HG03469 (cell line): ENCODE results near the gene RBPMS2.

Source experiments
- ATAC-seq: cut with Tn5 transposase; IDR thresholded peaks from one replicate; pipeline ENCODE4 v1.9.1; 2021; ENCODE audit warnings: mild to moderate bottlenecking, moderate library complexity, moderate number of reproducible peaks; ENCODE audit not compliant: unreplicated experiment

RBPMS2 gene

DNA sequence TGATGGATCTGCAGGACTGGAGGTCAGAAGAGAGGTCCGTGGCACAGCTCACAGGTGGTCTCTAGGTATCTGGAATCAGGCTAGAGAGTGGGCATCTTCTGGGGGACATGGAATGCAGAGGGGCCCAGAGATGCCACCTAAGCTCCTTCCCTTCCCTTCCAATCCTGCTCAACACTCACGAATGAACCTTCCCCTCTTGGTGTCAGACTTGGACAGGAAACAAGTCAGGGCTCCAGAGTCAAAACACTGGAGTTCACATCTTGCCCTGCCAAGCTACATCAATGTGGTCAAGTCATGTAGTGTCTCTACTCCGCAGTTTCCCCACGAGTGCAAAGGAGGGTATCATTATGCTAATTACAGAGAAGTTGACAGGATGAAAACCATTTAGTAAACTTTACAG, 16.0 kb upstream of the RBPMS2 start:
- no peak for ATAC-seq

DNA sequence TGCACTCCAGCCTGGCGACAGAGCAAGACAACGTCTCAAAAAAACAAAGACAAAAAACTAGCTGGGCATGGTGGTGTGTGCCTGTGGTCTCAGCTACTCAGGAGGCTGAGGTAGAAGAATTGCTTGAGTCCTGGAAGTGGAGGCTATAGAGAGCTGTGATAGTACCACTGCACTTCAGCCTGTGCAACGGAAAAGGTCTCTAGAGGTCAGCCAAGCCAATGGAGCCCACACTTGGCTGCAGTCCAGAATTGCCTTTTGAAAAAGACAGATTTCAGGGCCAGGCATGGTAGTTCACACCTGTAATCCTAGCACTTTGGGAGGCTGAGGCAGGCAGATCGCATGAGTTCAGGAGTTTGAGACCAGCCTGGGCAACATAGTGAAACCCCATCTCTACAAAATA, 8.4 kb upstream of the RBPMS2 start:
- ATAC-seq, result no peak

DNA sequence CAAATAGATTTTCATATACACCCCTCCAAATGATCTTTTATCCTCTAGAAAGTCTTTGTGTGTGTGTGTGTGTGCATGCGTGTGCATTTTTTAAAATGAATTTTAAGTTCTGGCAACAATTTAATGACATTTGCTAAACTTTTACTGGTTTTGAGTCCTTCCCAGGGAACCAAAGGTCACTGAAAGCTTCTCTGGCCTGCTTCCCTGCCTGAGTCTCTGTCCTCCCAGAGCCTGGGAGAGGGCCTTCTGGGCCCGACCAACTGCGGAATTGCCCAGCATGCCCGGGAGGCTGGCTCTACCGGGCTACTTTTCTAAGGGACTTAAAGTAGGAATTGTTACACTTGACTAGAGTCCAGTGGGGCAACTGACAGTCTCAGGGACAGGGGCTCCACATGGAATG, 7.4 kb upstream of the RBPMS2 start:
- ATAC-seq, result no peak

DNA sequence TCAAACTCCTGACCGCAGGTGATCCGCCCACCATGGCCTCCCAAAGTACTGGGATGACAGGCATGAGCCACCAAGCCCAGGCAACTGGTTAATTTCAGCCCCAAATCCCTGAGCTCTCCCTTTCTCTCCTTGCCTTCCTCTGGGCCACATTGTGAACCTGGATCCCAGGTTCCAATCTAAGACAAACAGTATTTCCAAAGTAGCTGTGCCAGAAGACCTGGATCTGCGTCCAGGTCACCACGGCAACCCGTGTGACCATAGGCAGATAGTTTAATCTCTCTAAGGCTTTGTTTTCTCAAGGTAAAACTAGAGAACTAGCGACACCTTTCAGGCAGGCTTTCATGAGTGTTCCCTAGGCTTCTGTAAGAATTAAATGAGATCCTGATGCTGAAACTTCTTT, 5.9 kb upstream of the RBPMS2 start:
- ATAC-seq, result no peak

DNA sequence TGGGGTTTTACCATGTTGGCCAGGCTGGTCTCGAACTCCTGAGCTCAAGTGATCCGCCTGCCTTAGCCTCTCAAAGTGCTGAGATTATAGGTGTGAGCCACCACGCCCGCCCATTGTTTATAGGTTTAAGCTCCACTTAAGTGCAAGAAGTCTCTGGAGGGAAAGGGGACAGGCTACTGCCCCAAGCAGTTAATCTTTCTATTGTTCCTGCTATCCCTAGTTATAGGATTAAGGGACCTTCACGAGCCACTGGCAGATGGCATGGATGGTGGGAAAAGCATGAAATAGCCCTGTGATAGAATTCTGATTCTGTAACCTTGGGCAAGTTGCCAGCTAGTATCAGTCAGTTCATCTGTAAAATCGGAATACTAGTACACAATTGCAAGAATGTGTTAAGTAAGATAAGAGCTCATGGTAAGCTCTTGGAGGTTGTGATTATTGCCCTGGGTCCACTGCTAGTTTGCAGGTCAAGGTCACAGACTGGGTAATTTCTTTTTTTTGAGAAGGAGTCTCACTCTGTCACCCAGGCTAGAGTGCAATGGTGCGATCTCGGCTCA, 5.3 kb upstream of the RBPMS2 start:
- no peak for ATAC-seq

DNA sequence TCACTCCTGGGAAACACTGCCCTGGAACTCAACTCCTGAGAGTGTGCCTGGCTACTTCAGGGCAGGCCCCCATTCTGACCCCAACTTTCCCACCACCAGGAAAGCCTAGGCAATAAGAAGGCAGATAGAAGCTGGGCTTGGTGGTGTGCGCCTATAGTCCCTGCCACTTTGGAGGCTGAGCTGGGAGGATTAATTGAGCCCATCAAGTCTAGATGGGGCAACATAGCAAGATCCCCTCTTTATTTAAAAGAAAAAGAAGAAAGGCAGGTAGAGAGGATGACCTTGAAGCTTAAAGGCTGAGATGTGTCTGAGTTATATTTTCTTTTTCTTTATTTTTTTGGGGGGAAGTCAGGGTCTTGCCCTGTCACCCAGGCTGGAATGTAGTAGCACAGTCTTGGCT, 4.2 kb upstream of the RBPMS2 start:
- no peak for ATAC-seq

DNA sequence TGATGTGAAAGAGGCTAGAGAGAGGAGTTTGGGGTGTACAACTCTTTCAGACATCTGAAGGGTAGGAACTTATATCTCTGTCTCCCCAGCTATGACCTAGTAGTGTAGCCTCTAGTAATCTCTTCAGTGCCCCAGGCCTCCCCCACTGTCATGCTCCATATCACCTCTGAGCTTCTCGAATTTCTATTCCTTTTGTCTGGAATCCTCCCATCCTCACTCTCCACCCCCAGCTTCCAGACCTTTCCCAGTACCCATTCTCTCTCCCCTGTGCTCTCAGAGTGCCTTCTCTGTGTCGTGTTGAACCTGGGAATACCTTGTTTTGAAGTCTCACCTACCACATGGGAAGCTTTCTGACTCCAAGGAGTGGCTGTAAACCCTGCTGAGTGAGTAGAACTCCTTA, 3.6 kb upstream of the RBPMS2 start:
- no peak for ATAC-seq

DNA sequence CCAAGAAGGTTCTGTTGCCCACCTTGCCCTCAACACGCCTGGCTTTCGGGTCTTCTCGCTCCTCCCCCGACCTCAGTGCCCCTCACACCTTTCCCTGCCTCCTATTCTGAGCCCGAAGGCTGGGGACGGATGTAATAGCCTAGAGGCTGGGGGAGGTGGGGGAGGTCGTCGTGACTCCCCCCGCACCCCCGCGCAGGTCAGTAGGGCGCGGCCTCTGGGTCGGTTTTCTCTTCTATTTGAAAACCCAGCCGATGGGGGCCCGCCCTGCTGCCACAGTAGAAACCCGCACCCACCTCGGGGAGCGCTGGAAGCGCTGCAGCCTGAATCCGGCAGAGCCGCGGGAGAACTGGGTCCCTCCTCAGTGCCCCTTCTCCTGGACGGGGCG, 1.0 kb upstream of the RBPMS2 start:
- ATAC-seq, result no peak

DNA sequence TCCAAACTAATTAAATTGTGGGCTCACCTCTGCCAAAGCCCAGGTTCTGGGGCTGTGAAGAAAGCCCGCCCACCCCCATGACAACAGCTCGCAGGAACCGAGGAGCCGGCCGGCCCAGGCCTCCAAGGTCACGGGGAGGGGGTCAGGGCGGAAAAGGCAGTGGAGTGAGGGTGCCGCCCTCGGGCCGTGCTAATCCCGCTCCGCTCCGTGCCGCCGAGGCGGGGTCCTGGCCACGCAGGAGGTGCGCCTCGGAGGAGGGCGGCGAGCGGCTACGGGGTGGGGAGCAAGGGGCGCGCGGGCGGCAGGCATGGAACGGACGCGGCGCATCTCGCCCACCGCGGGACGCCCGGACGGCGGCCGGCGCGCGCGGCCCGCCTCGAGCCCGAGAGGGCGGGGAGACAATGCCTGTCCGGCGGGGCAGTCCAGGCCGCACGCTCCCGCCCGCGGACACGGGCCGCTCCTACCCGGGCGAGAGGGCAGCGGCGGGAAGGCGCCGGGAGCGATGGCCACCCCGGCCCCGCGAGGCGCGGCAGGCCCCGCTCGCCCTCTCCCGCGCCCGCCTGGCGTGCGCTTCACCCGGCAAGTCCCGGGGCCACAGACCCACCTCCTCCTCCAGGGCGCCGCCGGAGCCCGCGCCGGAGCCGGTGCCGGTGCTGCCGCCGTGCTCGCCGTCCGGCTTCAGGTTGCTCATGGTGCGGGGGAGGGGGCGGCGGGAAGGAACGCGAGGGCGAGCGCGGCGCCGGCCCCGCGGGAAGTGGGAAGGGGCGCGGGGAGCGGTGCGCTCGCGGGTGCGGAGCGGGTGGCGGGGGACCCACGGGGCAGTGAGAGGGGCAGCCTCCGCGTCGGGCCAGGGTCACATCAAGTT, 528 bp downstream of the RBPMS2 start:
- no peak for ATAC-seq

DNA sequence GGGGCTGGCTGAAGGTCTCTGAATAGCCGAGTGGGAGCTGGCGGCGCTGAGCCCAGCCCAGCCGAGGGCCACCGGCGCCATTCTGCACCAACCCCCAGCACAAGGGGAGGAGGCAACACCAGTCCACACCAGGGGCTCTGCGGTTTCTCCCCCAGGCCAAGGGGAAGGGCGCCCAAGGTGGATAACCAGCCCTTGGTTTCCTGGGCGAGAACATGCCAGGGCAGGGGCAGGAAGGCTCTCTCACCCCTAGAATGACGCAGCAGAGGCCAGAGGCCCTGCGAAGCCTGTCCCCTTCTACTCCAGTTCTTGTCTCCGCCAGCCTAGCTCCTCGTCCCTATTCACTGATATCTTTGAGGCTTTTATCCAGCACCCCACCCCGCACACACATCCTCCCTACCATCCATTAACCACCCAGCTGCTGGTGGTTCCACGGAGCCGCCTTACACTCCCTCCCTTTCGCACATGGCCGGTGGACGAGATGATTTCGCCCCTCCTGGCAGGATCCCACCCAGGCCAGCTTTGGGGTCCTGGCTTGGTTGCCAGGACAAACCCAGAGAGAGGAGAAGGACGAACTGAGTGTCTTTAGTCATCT, 1.3 kb downstream of the RBPMS2 start:
- ATAC-seq, result no peak

DNA sequence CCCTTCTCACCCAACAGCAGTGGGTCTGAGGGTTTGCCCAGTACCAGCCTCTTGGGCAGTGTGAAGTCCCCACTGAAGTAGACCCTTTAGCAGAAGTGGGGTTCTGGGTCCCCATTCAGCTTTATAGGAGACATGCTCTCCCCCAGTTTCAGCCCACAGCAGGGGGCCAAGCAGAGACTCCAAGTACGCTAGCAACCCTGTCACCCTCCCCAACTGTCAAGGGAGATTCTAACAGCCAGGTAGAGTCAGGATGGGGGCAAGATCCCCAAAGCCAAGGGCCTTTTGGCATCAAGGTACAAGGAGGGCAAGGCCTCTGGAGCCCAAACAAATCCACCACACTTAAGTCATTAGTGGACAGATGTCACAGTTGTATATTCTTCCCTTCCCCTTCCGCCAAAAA, 1.8 kb downstream of the RBPMS2 start:
- no peak for ATAC-seq

DNA sequence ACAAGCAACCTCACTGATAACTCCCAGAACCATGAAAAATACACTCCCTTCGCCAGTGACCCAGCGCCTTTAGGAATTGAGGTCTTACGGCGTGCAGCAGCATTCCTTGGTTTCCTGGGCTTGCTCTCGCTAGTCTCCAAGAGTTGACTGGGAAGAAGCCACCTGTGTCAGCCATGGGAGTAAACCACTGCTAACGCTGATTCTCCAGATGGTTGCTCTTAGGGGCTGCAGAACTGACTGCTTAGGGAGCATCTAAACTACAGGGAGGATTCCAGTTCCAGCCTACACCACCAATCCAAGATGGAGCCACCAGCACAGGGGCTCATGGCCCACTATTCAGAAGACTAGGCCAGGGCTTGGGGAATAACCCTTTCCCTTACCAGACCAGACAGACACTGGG, 2.4 kb downstream of the RBPMS2 start:
- ATAC-seq, result no peak

DNA sequence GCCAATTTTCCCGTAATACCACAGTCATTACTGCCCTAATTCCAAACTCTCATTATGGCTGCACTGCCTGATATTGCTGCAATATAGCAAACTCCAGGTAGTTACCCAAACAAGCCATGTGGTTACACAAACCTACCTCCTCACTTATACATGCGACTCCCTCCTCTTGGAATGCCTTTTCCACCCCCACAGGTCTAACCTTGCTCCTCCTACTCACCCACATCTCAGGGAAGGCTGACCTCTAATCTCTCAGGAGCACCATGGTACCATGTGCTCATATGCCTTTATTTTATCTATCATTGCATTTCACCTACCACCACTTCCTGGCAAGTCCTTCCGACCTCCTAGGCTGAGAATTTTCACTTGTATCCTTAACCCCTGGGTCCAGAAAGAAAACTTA, 2.9 kb downstream of the RBPMS2 start:
- ATAC-seq, result no peak

DNA sequence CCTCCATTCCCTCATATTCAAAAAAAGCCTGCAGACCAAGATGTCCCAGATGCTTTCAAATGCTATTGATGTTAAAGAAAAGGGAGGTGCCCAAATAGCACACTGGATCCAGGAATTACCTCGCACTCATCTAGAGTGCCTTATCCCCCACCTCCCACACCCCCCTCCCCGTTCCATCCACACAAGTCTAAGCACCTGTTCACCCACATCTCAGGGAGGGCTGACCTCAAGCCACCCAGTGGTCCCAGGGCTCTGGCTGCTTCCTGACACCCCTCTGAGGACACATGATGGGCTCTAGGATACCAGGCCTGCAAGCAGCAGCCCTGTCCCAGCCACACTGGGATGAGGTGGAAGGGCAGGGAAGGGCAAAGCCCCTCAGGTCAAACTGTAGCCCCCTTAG, 4.8 kb downstream of the RBPMS2 start:
- no peak for ATAC-seq

DNA sequence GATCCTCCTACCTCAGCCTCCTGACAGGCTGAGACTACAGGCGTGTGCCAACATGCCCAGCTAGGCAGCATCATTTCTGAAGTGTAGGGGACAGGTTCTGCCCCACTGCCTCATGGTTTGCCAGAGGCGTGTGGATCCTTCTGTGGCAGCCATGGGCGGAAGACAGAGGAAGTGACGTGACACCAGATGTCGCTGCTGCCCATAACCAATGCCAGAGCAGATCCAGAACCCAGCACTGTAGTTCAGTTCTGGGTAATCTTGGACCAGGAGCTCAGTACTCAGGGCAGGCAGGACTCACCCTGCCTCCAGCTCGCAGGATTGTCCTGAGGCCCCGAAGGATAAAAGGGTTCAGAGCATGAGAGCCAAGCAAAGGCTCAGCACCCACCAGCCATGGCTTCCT, 8.2 kb downstream of the RBPMS2 start:
- no peak for ATAC-seq

DNA sequence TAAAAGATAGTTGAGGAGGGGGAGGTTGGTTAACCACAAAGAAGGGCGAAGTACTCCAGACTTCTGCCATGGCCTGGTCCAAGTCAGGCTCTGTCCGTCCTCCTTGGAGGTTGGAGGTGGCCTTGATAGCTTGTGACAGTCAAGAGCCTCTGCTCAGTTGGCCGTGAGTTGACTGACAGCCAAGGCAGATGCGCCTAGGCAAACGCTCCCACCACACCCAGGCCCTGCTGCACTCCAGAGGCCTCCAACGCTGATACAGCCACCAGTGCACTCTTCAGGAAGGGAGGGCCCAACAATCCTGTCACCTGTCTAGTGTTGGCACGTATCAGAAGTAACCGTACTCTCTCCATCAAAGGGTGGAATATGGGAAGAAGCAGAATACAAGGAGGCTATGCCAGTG, 9.3 kb downstream of the RBPMS2 start:
- ATAC-seq, result no peak

DNA sequence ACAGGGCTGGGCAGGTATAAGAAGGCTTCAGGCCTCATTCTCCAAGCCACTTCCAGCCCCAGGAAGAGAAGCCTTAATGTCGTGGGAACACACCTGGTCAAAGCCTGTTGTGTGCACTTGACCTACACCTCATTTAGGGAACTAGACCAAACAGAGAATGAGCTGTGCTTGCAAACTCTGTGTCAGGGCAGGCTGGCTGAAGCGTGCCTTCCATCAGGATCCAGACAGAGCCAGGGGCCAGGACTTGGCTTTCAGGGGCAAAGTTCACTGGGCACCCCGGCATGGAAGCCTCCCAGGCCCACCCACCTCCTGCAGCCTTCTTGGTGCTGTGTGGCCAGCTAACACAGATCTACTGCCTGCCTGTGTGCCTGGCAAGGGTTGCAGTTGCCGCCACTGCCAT, 11.5 kb downstream of the RBPMS2 start:
- ATAC-seq, result no peak

DNA sequence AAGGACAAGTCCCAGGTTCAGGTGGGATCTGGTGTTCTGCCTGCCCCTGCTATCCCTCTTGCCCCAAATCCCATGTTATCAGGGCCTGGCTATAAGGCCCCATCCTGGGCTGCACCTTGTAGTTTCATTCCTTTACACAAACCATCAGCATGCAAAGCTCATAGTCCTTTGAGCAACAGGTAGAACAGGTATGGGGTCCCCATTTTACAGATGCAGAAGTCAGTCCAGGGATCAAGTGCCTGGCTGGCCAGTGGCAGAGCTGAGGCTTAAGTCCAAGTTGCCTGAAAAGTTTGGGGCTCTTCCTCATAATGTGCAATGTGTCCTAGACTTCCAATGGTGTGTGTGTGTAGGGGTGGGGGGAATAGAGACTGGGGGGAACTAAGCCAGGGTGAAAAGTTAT, 11.9 kb downstream of the RBPMS2 start:
- no peak for ATAC-seq

DNA sequence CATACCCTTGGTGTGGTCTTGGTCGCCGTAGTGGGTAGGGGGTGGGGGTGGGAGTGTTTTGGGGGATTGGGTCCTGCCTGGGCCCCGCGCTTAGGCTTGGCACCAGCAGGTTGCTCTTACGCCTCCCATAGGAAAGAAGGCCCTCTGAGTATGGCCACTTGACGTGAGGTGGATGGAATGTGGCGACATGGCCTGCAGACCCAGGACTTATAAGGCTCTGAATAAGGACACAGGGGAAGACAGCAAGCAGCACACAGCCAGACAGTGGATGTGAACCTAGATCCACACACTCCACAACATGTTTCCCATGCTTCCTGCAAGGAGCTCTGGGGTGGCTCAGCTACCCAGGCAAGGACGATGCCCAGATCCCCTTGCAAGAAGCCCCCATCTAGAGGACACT, 12.4 kb downstream of the RBPMS2 start:
- no peak for ATAC-seq

DNA sequence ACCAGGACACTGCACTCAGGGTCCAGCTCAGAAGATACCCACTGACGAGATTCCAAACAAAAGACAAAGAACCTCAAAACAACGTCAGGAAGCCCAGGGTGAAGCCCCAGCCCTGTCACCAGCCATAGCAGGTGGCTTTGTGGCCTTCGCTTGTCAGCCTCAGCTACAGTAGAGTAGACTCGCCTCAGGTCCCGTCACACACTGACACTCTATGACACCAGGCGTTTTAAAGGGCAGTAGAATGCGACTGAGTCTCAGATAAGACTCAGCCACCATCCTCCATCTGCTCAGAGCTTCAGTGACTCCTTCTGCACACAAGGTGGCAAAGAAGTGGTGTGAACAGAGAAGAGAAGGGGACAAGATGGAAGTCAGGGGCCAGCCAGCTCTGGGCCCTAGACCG, 12.8 kb downstream of the RBPMS2 start:
- no peak for ATAC-seq

DNA sequence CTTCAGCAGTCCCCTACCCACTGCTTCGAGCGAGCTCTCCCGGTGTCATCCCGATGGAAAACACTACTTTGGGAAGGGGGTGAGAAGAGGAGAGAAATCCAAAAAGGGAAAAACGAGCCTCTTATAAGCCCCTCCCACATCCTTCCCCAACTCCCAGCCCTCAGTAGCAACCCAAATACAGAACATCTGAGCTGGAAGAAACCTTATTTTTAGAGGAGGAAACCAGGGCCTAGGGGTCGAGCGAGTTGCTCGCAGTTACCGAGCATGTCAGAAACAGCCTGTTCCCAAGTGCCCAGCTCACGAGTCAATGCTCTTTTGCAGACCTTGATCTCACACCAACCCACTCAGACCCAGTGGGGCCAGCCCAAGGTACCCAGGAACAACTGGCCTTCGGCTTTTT, 14.2 kb downstream of the RBPMS2 start:
- no peak for ATAC-seq

DNA sequence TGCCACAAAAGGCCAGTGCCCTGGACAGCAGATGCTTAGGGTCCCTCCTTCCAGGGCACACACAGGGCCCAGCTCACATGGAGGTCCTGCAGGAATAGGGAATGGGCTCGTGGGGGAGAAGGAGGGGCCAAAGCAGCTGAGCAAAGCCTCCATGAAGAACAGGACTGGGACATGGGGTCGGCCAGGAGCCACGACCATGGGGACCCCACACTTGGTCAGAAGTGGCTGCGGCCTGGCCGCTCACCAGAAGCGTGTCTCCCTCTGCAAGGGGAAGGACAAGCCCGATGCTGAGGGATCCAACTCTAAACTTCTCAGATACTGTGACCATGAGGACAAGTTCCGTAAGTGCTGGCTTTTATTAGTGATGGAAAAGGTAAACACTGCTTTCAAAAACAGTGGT, 15.3 kb downstream of the RBPMS2 start:
- no peak for ATAC-seq
